Glutamatergic neuron (in vitro differentiated cells): ENCODE measurements around the gene GPR84. TPM values are rescaled to one million over a fixed set of nuclear protein-coding genes. Genes with fewer than 3 reads are reported as not detected.
"Not testable (repeated sequence)": the region's sequence is repeated elsewhere in the genome, so short reads cannot be mapped to it uniquely, and the experiment has no call there.

Experiments
- DNase-seq: peaks from one replicate; pipeline ENCODE4 v3.0.0; 2022
- H3K27ac Mint-ChIP-seq: one replicate; pipeline ENCODE4 v1.8.0; 2020; ENCODE audit warnings: mild to moderate bottlenecking, mixed read lengths, inconsistent platforms; ENCODE audit not compliant: unreplicated experiment
- H3K27me3 Mint-ChIP-seq: one replicate; pipeline ENCODE4 v1.8.0; 2020; ENCODE audit warnings: mild to moderate bottlenecking, moderate library complexity, mixed read lengths, inconsistent platforms; ENCODE audit not compliant: unreplicated experiment
- H3K36me3 Mint-ChIP-seq: one replicate; pipeline ENCODE4 v1.8.0; 2020; ENCODE audit warnings: mild to moderate bottlenecking, mixed read lengths, inconsistent platforms; ENCODE audit not compliant: unreplicated experiment
- H3K4me1 Mint-ChIP-seq: one replicate; pipeline ENCODE4 v1.8.0; 2020; ENCODE audit warnings: mild to moderate bottlenecking, low read depth, mixed read lengths, inconsistent platforms; ENCODE audit not compliant: unreplicated experiment
- H3K4me3 Mint-ChIP-seq: one replicate; pipeline ENCODE4 v1.8.0; 2020; ENCODE audit warnings: mild to moderate bottlenecking, mixed read lengths, inconsistent platforms; ENCODE audit not compliant: unreplicated experiment
- H3K9me3 Mint-ChIP-seq: one replicate; pipeline ENCODE4 v1.8.0; 2020; ENCODE audit warnings: mild to moderate bottlenecking, moderate library complexity, mixed read lengths, inconsistent platforms; ENCODE audit not compliant: unreplicated experiment
- total RNA-seq: library from RNA; stranded (reverse); fragmentation: NEBNext Ultra II Directional; extraction: Animal tissue kit (Norgen Biotek cat#: 25700); gene quantifications from one replicate; pipeline ENCODE4 v1.2.1, GENCODE V29; 2021; ENCODE audit not compliant: unreplicated experiment
- TF ChIP-seq, protein P1 (sequence below): fragments of 200-600 bp; sonication (generic); IDR thresholded peaks from one replicate; pipeline ENCODE4 v1.5.0; 2021; ENCODE audit not compliant: partially characterized antibody, unreplicated experiment

Gene GPR84
- total RNA-seq, 1 donor from 2014 or later: not detected

DNA sequence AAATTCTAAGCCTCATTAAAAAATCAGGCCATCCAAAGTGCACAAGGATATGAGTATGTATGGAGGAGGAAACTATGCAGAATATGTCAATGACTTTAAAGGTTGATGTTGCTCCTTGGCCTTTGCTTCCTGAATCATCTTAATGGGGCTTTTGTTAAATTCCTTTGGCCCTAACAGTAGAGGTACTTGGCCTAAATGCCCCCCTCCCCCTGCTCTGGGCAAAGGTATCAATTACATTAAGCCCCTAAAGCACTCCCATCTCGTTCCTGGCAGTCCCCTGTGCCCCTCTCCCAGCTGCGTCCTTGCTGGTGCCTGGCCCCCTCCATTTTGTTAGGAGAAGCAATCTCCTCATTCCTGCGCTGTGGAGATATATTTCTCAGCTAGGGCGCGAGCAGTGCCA lies 34.5 kb downstream of the GPR84 start:
- TF ChIP-seq, protein P1, sequence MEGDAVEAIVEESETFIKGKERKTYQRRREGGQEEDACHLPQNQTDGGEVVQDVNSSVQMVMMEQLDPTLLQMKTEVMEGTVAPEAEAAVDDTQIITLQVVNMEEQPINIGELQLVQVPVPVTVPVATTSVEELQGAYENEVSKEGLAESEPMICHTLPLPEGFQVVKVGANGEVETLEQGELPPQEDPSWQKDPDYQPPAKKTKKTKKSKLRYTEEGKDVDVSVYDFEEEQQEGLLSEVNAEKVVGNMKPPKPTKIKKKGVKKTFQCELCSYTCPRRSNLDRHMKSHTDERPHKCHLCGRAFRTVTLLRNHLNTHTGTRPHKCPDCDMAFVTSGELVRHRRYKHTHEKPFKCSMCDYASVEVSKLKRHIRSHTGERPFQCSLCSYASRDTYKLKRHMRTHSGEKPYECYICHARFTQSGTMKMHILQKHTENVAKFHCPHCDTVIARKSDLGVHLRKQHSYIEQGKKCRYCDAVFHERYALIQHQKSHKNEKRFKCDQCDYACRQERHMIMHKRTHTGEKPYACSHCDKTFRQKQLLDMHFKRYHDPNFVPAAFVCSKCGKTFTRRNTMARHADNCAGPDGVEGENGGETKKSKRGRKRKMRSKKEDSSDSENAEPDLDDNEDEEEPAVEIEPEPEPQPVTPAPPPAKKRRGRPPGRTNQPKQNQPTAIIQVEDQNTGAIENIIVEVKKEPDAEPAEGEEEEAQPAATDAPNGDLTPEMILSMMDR: no peak
- no peaks in the 10 kb centered on the region for H3K36me3 Mint-ChIP-seq
- peaks cover 15% of the 10 kb centered on the region for H3K4me1 Mint-ChIP-seq
- no peak overlapping the region for H3K4me3 Mint-ChIP-seq
- H3K9me3 Mint-ChIP-seq: peaks cover 4% of the 10 kb centered on the region
- H3K27ac Mint-ChIP-seq: no peak overlapping the region
- DNase-seq: peak; percentile 49
- H3K27me3 Mint-ChIP-seq: peaks cover 4% of the 10 kb centered on the region

DNA sequence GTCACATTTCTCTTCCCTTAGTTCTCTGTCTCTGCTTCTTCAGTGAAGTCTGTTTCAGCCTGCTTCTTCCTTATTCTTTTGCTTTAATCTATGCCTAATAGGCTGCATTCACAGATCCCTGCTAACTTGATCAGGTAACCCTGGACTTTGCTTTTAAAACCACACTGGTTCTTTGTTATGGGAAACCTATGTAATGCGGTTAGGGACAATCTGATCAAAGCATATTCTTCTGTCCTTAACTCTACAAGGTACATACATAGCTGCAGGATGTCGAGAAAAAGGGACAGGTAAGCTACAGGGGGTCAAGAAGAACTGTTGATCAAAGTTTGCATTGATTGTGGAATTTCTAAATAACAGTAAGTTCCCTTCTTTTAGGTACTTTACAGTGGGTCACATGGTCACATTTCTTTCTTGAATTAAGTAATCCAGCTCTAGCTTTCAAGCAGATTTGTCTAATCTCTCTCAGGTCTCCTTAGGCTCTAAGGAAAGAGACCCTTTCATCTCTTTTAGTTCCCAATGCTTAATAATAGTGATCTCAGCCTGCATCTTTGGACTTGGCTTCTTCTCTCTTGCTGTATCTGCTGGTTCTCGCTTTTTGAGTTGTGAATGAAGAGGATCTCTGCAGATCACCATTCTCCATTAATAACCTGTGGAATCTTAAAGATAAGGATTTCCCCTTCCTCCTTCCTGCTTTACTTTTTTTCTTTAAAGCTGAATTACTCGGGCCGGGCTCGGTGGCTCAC lies 35.5 kb downstream of the GPR84 start:
- peaks cover 4% of the 10 kb centered on the region for H3K9me3 Mint-ChIP-seq
- peaks cover 4% of the 10 kb centered on the region for H3K27me3 Mint-ChIP-seq
- H3K4me3 Mint-ChIP-seq: no peak overlapping the region
- TF ChIP-seq, protein P1: no peak
- H3K36me3 Mint-ChIP-seq: no peaks in the 10 kb centered on the region
- H3K4me1 Mint-ChIP-seq: peaks cover 15% of the 10 kb centered on the region
- no peak overlapping the region for H3K27ac Mint-ChIP-seq
- DNase-seq: no peak

DNA sequence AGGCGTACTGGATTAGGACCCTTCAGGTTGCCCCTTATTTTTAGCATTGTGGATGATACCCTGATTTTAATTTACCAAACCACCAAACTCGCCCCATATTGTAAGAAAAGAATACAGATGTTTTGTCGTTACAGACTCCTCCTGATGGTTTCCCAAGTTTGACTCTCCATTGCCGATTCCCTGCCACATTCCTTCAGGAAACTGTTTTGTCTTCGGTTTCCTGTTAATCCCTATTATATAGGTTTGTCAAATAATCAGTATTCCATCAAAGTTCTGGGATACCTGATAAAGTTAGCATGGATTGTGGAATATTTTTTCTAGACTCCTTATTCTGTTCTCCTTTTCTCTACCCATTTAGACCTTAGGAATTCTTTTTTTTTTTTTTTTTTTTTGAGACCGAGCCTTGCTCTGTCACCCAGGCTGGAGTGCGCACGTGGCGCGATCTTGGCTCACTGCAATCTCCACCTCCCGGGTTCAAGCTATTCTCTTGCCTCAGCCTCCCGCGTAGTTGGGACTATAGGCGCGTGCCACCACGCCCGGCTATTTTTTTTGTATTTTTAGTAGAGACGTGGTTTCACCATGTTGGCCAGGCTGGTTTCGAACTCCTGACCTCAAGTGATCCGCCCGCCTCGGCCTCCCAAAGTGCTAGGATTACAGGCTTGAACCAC lies 38.7 kb downstream of the GPR84 start:
- Mint-ChIP-seq H3K4me1 (peaks cover 14% of the 10 kb centered on the region), H3K27ac (peak overlapping the region; percentile 98), H3K4me3 (peak overlapping the region; percentile 100)
- not testable (repeated sequence) for H3K9me3 Mint-ChIP-seq, H3K36me3 Mint-ChIP-seq, DNase-seq, H3K27me3 Mint-ChIP-seq

DNA sequence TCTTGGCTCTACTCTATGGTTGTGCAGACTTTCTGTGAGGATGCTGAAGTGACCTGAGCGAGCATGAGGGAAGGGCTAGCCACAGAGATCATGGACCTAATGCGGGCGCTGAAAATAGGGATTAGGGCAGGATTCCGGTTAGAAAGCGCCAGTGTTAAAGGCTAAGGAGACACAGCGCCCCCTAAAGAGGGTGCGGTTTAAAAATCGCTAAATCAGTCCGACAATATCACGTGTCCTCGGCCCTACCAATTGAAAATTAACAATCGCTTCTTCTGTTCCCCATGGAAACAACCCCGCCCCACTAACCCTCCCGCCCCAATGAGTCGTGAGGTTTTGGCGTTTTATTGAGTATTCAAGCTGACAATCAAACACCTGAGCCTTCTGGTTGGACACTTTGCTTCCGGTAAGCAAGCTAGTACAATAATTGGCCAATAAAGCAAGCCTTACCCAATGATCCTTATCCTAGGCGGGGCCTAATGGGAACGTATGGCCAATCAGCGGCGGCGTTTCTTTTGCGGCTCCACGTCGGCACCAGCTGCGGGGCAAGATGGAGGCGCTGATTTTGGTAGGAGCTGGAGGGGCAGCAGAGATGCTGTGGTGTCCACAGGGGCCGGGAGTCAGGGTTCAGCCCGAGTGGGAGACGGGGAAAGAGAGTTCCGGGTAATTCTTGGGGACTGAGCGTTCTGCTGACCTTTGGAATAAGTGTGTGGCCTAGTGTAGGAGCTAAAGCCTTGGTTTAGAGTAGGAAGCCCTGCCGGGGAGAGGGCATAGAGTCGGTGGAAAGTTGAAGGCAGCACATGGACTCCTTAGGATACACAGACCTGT lies 39.5 kb downstream of the GPR84 start, which contains the start of gene COPZ1:
COPZ1 (plus strand) TSS at position 515 of the 825 bp plus-strand sequence; CDS start at position 548, 33 bp downstream.
- Mint-ChIP-seq H3K27ac (peak within 1 kb of the TSS; percentile 98), H3K36me3 (no peaks in the 10 kb centered on the region), H3K4me1 (peaks cover 7% of the 10 kb centered on the region), H3K27me3 (peaks cover 3% of the 10 kb centered on the region), H3K4me3 (peak within 1 kb of the TSS; percentile 100), H3K9me3 (peaks cover 4% of the 10 kb centered on the region)
- TF ChIP-seq, protein P1: peak; percentile 87
- DNase-seq: peak; percentile 88

DNA sequence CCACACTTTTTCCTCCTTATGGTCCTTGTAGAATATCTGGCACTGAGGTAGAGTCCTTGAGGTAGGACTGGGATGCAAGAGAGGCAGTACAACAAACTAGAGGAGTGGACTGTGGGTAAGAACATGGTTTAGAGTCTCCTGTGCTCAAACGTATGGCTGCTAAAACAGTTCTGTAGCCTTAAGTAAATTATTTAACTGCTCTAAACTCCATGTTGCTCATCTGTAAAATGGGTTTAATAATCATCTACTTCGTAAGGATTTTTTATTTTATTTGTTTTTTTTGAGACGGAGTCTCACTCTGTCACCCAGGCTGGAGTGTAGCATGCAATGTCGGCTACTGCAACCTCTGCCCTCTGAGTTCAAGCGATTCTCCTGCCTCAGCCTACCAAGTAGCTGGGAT lies 42.9 kb downstream of the GPR84 start:
- Mint-ChIP-seq H3K27me3 (peaks cover 2% of the 10 kb centered on the region), H3K27ac (no peak overlapping the region), H3K4me3 (no peak overlapping the region), H3K4me1 (peaks cover 5% of the 10 kb centered on the region), H3K36me3 (no peaks in the 10 kb centered on the region), H3K9me3 (peaks cover 4% of the 10 kb centered on the region)
- TF ChIP-seq, protein P1: no peak
- no peak for DNase-seq
